IMR-90 (cell line): ENCODE measurements around the gene DHX57.

ENCODE experiments used
- CEBPB ChIP-seq: IDR thresholded peaks from 2 replicates; pipeline ENCODE4 v1.6.1; 2012; ENCODE audit warnings: low read depth, low read length, improper control_type of control experiment
- FOS ChIP-seq: fragments of 150-350 bp; IDR thresholded peaks from 2 replicates; pipeline ENCODE4 v1.6.1; 2016; ENCODE audit warnings: low read depth, low read length
- POLR2A ChIP-seq: IDR thresholded peaks from 2 replicates; pipeline ENCODE4 v1.6.1; 2012; ENCODE audit warnings: mild to moderate bottlenecking, low read depth, low read length
- RAD21 ChIP-seq: IDR thresholded peaks from 2 replicates; pipeline ENCODE4 v1.6.1; 2012; ENCODE audit warnings: low read length, improper control_type of control experiment
- RCOR1 ChIP-seq: IDR thresholded peaks from 2 replicates; pipeline ENCODE4 v1.6.1; 2012; ENCODE audit warnings: mild to moderate bottlenecking, low read length, improper control_type of control experiment; ENCODE audit not compliant: insufficient replicate concordance
- RFX5 ChIP-seq: IDR thresholded peaks from 2 replicates; pipeline ENCODE4 v1.8.0; 2012; ENCODE audit warnings: low read depth, mild to moderate bottlenecking, low read length, moderate library complexity
- TF ChIP-seq, protein P1 (sequence below): conservative IDR thresholded peaks from 2 replicates; pipeline ENCODE4 v1.5.1; 2012; ENCODE audit warnings: mild to moderate bottlenecking, low read depth, low read length, improper control_type of control experiment

DNA sequence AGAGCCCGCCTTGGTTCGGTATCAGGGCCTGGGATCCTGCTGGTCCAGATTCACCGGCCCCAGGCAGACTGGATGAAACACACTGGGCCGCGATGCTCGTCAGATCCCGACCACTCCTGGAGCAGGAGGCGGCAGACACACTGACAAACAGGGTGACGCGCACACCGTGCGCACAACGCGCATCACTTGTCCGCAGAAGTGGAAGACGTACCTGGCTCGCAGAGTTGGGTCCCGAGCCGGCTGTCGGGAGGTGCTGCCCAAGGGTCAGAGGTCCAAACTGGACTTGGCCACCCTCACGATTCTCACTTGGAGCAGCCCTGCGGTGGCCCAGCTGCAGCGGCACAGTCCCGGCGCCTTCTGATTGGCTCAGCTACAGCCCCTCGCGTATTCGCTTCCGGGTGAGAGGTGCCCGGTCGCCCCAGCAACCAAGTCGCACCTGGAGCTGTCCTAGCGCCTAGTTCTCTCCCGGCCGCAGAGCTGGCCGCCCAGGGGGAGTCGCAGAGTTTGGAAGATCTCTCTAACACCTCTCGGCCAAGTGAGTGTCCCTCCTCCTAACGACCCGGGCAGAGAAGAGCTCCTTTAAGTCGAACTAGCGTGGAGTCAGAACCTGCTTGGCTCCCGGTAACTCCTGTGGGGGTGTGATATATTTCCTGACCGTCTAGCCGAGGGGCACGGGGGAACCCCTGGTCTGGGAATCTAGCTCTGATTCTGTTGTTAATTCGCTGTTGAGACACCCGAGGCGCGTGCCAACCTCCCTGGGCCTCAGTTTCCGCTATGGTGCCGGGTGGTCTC lies at the start of gene DHX57, which contains the start of gene MORN2:
- TF ChIP-seq, protein P1, sequence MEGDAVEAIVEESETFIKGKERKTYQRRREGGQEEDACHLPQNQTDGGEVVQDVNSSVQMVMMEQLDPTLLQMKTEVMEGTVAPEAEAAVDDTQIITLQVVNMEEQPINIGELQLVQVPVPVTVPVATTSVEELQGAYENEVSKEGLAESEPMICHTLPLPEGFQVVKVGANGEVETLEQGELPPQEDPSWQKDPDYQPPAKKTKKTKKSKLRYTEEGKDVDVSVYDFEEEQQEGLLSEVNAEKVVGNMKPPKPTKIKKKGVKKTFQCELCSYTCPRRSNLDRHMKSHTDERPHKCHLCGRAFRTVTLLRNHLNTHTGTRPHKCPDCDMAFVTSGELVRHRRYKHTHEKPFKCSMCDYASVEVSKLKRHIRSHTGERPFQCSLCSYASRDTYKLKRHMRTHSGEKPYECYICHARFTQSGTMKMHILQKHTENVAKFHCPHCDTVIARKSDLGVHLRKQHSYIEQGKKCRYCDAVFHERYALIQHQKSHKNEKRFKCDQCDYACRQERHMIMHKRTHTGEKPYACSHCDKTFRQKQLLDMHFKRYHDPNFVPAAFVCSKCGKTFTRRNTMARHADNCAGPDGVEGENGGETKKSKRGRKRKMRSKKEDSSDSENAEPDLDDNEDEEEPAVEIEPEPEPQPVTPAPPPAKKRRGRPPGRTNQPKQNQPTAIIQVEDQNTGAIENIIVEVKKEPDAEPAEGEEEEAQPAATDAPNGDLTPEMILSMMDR = no peak
- no peak for TF ChIP-seq RAD21
- no peak for TF ChIP-seq RCOR1
- TF ChIP-seq POLR2A = no peak; the same call in 1 of the 2 replicates
- TF ChIP-seq FOS = no peak
- TF ChIP-seq CEBPB = no peak
- no peak for TF ChIP-seq RFX5
